GM12892 (cell line): ENCODE measurements around the gene PPP1R9B.

Experiments used
- POLR2A ChIP-seq: IDR thresholded peaks from 2 replicates; pipeline ENCODE4 v1.6.1; 2011; ENCODE audit warnings: low read depth, low read length, control low read depth
- POLR2AphosphoS5 ChIP-seq: IDR thresholded peaks from 2 replicates; pipeline ENCODE4 v1.6.1; 2011; ENCODE audit warnings: low read depth, low read length, control low read depth

GRCh38 chr17:50184611-50185398 lies 34.3 kb upstream of the PPP1R9B start:
- TF ChIP-seq POLR2A (no peak), POLR2AphosphoS5 (no peak)
